Adrenal gland (tissue), 5 donors: ENCODE results near the gene HIVEP3.

Experiments
- POLR2A ChIP-seq, 2 donors: fragments of 450-650 bp; IDR thresholded peaks; one replicate each; pipeline ENCODE4 v1.6.1; 2017; ENCODE audit warnings: antibody characterized with exemption in 2 of 2, mild to moderate bottlenecking in 2 of 2, moderate library complexity in 1 of 2
- TF ChIP-seq, protein P1 (sequence below), 6 experiments: fragments of 450-650 bp in 4 of 6; fragments of 200-600 bp in 2 of 6; sonication (generic) in 1 of 6; IDR thresholded peaks; 1 replicate in 5 of 6; 2 replicates in 1 of 6; pipeline versions ENCODE4 v1.5.1 to v1.8.0; 2016 to 2021; ENCODE audit warnings: antibody characterized with exemption in 6 of 6, mild to moderate bottlenecking in 2 of 6, moderate library complexity in 1 of 6
- donor health status: DM: no; HTN: no; CAD: no.

DNA sequence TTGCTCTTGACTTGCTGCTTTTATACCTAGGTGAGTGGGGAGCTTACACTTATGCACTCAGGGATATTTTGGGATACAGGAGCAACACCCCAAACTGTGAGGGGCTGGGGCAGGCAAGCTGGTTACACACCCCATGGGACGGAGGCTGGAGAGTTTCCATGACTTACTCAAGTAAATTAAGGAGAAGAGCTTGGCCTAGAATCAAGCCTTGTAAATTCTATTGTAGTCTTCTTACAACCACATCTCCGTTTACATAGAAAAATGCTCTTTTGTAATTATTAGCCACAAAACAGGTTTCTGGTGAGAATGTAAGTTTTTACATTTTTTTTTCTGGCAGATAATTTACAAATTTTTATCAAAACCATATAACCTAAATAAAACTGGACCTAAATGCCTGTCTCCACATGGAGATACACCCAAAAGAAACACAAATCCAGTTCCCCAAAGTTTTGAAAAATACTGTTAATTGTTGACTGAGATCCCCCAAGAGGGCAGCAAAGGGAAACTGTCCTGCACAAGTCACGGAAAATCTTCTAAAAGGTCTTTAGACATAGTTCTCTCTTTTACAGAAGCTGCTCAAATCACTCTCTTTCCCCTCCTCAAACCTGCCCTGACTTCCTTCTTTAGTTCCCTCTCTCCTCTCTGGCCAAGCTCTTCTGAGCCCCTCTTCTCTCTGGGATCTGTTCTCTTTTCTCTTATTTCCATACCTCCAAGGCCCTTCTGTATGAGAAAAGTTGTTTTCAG lies 134.0 kb downstream of the HIVEP3 start:
- TF ChIP-seq, protein P1, sequence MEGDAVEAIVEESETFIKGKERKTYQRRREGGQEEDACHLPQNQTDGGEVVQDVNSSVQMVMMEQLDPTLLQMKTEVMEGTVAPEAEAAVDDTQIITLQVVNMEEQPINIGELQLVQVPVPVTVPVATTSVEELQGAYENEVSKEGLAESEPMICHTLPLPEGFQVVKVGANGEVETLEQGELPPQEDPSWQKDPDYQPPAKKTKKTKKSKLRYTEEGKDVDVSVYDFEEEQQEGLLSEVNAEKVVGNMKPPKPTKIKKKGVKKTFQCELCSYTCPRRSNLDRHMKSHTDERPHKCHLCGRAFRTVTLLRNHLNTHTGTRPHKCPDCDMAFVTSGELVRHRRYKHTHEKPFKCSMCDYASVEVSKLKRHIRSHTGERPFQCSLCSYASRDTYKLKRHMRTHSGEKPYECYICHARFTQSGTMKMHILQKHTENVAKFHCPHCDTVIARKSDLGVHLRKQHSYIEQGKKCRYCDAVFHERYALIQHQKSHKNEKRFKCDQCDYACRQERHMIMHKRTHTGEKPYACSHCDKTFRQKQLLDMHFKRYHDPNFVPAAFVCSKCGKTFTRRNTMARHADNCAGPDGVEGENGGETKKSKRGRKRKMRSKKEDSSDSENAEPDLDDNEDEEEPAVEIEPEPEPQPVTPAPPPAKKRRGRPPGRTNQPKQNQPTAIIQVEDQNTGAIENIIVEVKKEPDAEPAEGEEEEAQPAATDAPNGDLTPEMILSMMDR (IDR thresholded peaks at IDR 0.05), result no peak
- no peak for TF ChIP-seq POLR2A (IDR thresholded peaks at IDR 0.05)
